ENCODE measurements around the gene CNKSR2. TPM values are rescaled to one million over a fixed set of nuclear protein-coding genes. Genes with fewer than 3 reads are reported as not detected.

Gene CNKSR2
- total RNA-seq, 1 donor from 2014 or later: 3.4 TPM

DNA sequence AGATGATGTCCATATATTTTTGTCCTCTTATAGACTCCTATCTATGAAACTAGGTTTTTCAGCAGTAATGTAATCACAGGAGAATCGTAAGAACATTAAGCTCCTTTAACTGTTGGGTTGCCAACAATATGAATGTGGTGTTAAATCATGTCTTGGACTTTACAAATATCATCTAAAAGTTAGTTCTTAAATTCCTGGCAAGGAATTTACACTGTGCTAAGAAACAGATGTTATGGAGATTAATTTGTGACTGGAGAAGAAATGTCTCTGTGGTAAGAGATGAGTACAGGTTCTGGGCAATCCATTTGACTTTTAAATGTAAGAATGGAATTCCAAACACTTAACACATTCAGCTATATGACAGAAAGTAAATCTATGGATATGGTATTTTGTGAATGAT is 34.6 kb downstream of the CNKSR2 start:
- TF ChIP-seq, protein P1, sequence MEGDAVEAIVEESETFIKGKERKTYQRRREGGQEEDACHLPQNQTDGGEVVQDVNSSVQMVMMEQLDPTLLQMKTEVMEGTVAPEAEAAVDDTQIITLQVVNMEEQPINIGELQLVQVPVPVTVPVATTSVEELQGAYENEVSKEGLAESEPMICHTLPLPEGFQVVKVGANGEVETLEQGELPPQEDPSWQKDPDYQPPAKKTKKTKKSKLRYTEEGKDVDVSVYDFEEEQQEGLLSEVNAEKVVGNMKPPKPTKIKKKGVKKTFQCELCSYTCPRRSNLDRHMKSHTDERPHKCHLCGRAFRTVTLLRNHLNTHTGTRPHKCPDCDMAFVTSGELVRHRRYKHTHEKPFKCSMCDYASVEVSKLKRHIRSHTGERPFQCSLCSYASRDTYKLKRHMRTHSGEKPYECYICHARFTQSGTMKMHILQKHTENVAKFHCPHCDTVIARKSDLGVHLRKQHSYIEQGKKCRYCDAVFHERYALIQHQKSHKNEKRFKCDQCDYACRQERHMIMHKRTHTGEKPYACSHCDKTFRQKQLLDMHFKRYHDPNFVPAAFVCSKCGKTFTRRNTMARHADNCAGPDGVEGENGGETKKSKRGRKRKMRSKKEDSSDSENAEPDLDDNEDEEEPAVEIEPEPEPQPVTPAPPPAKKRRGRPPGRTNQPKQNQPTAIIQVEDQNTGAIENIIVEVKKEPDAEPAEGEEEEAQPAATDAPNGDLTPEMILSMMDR (IDR thresholded peaks at IDR 0.05; ENCODE audit: insufficient read depth, low read length, poor library complexity, severe bottlenecking): no peak
- H3K4me3 ChIP-seq (ENCODE audit: low read depth, low read length): no peak overlapping the region
- no peaks in the 10 kb centered on the region for H3K27me3 ChIP-seq (ENCODE audit: control insufficient read depth, insufficient read depth, low read length)
- DNase-seq (ENCODE audit: low read depth): no peak
- H3K36me3 ChIP-seq (ENCODE audit: control insufficient read depth, insufficient read depth, low read length): no peaks in the 10 kb centered on the region

DNA sequence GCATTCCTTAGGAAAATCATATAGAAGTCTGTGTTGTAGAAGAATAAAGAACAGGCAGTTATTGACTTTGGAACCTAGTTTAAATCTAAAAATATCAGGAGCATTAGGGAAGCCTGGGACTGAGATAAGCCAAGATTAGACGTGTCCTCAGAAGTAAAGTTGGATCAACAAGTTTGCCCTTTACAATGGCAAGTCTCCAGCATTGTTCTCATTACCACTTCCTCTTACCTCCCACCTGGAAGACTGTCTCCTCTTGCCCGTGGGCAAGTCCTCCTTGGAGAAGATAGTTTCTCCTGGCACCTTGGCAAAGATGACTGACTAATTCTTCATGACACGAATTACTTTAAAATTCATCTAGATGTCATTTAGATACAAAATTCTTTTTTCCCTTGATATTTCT is 37.8 kb downstream of the CNKSR2 start:
- H3K27me3 ChIP-seq (ENCODE audit: control insufficient read depth, insufficient read depth, low read length): no peaks in the 10 kb centered on the region
- no peaks in the 10 kb centered on the region for H3K36me3 ChIP-seq (ENCODE audit: control insufficient read depth, insufficient read depth, low read length)
- TF ChIP-seq, protein P1 (IDR thresholded peaks at IDR 0.05; ENCODE audit: insufficient read depth, low read length, poor library complexity, severe bottlenecking): no peak
- H3K4me3 ChIP-seq (ENCODE audit: low read depth, low read length): no peak overlapping the region
- DNase-seq (ENCODE audit: low read depth): no peak

DNA sequence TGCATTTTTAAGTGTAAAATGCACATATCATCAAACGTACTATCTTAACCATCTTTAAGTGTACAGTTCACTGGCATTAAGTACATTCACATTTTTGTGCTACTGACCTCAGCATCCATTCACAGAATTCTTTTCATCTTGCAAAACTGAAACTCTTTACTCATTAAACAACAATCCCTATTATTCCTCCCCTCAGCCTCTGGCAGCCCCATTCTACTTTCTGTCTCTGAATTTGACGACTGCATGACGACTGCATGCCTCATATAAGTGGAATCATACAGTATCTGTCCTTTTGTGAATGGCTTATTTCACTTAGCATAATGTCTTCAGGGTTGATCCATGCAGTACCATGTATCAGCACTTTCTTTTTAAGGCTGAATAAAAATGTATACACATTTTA is 38.7 kb downstream of the CNKSR2 start:
- no peak for DNase-seq (ENCODE audit: low read depth)
- TF ChIP-seq, protein P1 (IDR thresholded peaks at IDR 0.05; ENCODE audit: insufficient read depth, low read length, poor library complexity, severe bottlenecking): no peak
- Histone ChIP-seq H3K4me3 (ENCODE audit: low read depth, low read length) (no peak overlapping the region), H3K36me3 (ENCODE audit: control insufficient read depth, insufficient read depth, low read length) (no peaks in the 10 kb centered on the region), H3K27me3 (ENCODE audit: control insufficient read depth, insufficient read depth, low read length) (no peaks in the 10 kb centered on the region)

DNA sequence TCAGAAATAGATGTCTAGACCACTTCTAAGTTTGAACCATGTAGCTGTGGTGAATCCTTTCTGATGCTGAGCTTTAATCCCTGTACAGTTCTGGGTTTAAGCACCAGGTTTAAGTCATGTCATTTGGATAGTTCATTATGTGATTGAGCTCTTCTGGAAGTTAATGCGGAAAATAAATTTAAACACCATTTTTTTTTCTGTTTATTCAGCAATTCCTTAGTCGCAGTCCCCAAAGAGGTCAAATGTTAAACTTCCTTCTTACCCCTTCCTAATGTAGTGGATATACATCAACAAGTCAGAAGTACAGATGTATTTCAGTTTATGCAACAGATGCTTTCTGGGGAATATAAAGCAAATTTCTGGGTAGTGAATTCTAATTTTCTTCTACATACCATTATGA is 52.9 kb downstream of the CNKSR2 start:
- H3K27me3 ChIP-seq (ENCODE audit: control insufficient read depth, insufficient read depth, low read length): no peaks in the 10 kb centered on the region
- no peaks in the 10 kb centered on the region for H3K36me3 ChIP-seq (ENCODE audit: control insufficient read depth, insufficient read depth, low read length)
- TF ChIP-seq, protein P1 (IDR thresholded peaks at IDR 0.05; ENCODE audit: insufficient read depth, low read length, poor library complexity, severe bottlenecking): no peak
- H3K4me3 ChIP-seq (ENCODE audit: low read depth, low read length): no peak overlapping the region
- DNase-seq (ENCODE audit: low read depth): no peak

DNA sequence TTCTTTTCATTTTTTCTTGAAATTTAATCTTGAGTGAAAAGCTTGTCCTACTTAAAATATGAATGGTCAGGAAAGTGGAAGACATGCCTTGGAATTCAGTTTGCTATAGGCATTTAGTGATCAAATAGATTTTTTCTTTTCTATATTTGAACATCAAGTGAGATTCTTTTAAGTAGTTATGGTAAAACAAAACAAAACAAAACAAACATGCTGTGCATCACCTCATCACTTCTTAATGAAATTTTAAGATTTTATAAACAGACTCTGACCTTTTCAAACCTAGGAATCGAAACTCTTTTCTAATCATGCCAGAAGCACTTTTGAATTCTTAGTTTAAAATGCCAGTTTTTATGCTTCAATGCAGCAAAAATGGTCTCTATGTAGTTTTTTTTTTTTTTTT is 62.8 kb downstream of the CNKSR2 start:
- Histone ChIP-seq H3K27me3 (ENCODE audit: control insufficient read depth, insufficient read depth, low read length) (no peaks in the 10 kb centered on the region), H3K36me3 (ENCODE audit: control insufficient read depth, insufficient read depth, low read length) (no peaks in the 10 kb centered on the region), H3K4me3 (ENCODE audit: low read depth, low read length) (no peak overlapping the region)
- no peak for DNase-seq (ENCODE audit: low read depth)
- TF ChIP-seq, protein P1 (IDR thresholded peaks at IDR 0.05; ENCODE audit: insufficient read depth, low read length, poor library complexity, severe bottlenecking): no peak

DNA sequence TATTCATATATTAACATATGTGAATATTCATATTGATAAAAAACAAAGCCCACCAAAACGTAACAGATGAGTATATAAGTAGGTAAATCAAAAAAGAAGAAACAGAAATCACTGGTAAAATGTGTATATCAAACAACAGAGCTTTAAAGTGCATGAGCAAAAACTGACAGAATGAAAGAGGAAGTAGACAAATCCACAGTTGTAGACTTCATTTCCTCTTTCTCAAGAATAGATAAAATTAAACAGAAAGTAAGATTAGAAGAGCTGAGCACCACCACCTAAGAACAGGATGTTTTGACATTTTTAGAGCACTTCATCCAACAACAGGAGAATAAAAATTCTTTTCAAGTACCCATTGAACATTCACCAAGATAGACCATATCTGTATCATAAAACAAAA is 64.6 kb downstream of the CNKSR2 start:
- DNase-seq (ENCODE audit: low read depth): no peak
- TF ChIP-seq, protein P1 (IDR thresholded peaks at IDR 0.05; ENCODE audit: insufficient read depth, low read length, poor library complexity, severe bottlenecking): no peak
- Histone ChIP-seq H3K4me3 (ENCODE audit: low read depth, low read length) (no peak overlapping the region), H3K36me3 (ENCODE audit: control insufficient read depth, insufficient read depth, low read length) (no peaks in the 10 kb centered on the region), H3K27me3 (ENCODE audit: control insufficient read depth, insufficient read depth, low read length) (no peaks in the 10 kb centered on the region)
